GM21381 (cell line): ENCODE measurements around the gene ANKRD9.

Source experiments
- ATAC-seq: cut with Tn5 transposase; IDR thresholded peaks from one replicate; pipeline ENCODE4 v1.9.1; 2021; ENCODE audit warnings: mild to moderate bottlenecking, moderate library complexity; ENCODE audit not compliant: unreplicated experiment

ANKRD9 gene

DNA sequence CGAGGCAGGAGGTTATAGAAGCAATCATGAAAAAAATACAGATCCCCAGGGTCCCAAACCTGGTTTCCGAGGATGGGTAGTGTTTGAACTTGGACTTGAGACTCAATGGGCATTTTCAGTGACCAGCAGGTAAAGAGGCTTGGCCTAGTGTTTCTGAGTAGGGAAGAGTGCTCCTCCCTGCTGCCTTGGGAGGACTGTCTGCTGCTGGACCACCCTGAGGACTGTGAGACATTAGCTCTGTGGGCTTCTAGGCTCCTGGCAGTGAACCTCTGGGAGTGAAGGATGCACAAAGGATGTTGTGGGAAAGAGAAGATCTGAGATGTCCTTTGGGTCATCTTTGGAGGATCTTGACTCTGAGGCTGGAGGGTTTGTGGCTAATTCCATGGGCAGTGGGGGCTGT, 30.5 kb downstream of the ANKRD9 start:
- no peak for ATAC-seq

DNA sequence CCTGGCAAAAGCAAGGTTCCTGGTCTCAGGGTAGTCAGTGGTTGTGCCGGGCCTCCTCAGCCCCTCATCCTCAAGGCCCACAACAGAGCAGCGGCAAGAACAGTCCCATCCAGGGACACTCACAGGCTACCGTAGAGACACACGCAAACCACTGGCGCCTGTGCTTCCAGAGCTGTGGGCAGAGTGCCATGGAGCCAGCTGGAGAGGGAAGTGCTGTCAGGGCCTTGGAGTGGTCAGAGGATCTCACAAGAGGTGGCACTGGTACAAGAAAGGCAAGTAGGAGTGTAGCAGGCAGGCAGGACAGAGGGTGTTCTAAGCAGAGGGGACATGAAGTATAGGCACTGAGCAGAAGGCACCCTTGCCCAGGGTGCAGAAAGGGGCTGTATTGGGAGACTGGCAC, 34.6 kb downstream of the ANKRD9 start:
- no peak for ATAC-seq

DNA sequence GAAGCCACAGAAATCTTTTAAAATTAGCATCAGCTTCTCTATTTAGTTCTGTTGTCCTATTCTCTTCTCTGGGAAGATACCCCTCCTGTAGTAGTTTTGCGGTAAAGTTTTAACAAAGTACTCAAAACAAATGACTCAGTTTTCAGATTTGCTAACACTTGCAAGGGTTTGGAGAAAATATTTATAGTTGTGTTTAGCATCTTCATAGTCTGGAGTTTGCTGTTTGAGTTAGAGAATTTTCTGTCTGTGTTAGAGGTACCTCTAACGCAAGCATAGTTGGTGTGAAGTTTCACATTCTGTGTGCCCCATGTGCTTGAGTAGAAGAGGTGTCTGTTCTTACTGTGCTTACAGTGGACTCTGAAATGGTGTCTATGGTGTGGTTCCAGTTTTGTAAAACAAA, 36.0 kb downstream of the ANKRD9 start:
- ATAC-seq = no peak

DNA sequence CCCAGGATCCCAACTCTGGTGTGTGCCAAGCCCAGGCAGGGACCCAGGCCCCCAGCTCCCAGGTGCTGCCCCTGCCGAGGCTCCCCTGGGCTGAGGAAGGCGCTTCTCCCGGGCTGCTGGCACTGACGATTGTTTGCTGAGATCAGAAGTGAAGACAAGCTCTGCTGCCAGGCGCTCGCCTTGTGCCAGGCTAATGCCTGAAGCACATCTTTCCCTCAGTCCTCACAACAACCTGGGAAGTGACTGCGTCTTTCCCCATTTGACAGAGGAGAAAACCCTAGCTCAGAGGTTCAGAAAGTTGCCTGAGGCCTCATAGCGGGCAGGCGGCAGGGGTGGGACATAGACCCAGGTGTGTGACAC, 36.8 kb downstream of the ANKRD9 start:
- no peak for ATAC-seq

DNA sequence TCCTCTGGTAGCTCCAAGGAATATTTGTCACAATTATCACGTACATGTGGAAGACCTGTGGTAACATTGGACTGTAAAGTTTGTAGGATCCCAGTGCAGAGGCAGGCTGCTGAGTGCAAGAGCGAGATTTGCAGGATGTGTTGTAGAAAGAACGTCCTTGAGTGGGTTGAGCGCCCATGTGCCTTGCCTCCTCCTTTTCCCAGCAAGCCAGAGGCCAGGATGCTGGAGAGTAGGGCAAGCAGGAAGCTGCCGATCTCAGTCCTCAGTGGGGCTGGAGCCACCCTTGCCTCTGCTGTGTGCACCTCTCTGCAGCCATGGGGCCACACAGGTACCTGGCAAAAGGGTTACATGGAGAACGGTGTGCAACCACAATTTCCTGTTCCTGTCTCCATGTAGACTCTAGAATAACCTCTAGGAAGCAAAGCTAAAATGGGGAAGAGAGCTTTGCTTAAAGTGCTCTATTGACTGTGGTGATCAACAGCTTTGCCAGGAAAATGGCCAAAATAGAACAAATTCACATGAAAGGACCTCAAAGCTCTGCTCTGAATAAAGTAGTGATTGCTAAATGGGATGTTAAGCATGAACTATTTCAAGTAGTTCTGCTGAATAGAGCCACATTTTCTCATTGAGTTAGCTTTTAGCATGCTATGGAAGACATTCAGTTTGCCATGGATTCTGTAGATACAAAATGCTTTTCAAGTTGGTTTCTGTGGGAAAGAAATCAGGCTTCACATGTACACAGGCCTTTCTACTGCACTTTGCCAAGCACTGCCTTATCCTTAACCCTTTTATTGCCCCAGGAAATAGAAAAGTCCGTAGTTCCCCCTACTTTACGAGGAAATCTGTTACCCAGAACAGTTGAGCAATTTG, 37.4 kb downstream of the ANKRD9 start:
- no peak for ATAC-seq

DNA sequence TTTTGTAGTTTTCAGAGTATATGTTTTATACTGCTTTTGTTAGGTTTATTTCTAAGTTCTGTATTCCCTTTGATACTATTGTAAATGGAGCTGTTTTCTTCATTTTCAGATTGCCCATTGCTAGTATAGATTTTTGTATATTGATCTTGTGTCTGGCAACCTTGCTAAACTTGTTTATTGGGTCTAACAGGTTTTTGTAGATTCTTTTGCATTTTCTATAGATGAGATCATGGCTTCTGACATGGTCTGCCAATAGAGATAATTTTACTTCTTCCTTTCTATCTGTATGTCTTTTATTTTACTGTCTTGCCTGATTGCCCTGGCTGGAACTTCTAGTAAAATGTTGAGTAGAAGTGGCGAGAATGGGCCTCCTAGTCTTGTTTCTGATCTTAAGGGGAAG, 40.3 kb downstream of the ANKRD9 start:
- ATAC-seq = no peak

DNA sequence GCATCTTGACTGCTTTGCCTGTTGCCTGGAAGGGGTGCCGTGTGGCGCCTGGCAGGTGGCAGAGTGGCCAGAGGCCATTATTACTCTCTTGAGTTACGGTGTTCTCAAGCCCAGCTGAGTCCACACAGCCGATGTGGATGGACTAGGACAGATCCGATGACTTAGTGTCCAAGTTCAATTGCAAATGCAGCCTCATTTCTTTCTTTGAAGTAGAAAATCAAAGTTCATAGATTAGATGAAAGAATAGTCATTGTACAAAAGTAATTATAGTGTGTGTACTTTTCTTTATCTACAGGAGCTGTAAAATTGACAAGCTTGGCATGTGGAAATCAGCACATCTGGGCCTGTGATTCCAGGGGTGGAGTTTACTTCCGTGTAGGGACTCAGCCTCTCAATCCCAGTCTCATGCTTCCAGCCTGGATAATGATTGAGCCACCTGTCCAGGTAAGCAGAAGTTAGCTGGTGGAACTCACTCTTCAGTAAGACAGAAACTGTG, 44.7 kb downstream of the ANKRD9 start:
- ATAC-seq = no peak

DNA sequence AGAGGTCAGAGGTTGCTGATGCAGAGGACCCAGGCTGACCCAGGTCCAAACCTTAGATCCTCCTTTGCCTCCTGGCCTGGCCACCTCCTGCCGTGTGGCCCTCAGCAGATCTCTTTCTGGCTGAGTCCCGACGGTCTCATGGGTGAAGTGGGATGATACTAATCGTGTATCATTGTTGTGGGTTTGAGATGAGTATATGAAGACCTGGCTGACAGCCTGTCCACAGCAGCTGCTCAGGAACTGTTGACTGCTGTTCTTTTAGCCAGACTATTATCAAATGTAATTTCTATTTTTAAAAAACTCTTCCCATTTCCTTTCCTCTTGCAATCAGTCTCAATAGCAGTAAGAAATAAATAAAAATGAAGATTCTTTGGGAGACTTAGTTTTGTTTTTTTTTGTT, 45.6 kb downstream of the ANKRD9 start:
- ATAC-seq = no peak

DNA sequence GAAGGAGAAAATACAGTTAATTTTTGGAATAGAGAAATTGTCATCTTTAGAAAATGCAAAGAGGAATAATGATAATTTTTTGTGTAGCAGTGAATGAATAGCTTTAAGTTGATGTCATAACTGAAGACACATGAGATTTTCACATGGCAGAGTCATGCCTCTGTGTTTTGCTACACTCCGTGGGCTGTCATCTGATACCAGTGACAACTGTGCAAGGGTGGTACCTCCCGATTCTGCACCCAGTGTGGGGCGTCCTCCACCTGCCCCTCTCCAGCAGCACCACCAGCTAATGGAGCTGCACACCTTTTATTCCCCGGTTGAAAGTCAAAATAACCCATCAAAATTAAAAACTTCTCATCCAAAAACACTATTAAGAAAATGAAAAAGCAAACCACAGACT, 47.2 kb downstream of the ANKRD9 start:
- ATAC-seq = no peak

DNA sequence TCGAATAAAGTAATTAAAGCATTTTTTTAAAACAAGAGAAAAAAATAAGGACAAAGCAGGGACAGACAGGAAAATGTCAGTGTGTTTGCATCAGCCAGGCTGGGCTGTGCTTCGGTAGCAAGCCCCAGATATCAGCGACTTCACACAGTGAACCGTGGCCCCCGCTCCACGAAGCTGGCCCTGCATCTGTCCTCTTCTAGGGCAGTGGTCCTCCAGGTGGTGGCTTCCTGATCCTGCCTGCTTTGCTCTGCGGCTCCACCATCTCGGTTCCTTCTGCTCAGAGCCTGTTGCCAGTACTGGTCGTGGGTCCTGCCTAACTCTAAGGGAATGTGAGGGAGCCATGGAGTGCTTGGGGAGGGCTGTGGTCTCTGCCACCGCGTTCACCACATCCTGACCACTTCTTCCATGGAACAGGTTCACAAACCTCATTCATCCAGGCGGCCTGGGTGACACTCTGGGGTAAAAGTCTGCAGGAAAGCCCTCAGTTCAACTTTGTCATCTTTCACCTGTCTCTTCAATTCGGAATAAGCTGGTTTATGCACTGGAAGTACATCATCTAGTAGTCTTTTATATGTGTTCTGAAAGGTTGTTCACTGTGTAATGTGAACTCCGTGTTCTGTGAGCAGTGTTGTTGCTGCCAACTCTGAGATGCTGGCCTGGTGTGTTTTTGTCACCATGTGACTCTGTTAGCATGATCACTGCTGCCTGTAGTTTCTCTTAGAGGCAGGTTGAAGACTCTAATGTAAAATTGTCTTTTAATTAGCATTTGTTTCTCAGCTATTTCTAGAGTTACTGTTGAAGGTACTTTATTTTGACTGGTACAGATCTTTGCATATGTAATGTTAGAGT, 47.9 kb downstream of the ANKRD9 start:
- no peak for ATAC-seq

DNA sequence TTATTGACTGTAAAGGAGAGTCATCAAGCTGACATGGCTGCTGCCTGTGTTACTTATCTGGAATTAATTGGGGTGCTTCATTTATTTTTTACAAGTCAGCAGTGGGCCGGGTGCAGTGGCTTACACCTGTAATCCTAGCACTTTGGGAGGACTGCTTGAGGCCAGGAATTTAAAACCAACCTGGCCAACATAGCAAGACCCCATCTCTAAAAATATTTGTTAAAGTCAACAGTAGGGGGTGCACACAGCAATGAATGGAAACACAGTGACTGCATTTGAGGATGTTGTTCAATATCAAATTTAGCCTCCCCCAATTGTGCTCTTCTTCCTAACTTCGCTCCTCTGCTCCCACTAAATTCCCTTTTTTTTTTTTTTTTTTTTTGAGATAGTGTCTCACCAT, 52.1 kb downstream of the ANKRD9 start:
- no peak for ATAC-seq

DNA sequence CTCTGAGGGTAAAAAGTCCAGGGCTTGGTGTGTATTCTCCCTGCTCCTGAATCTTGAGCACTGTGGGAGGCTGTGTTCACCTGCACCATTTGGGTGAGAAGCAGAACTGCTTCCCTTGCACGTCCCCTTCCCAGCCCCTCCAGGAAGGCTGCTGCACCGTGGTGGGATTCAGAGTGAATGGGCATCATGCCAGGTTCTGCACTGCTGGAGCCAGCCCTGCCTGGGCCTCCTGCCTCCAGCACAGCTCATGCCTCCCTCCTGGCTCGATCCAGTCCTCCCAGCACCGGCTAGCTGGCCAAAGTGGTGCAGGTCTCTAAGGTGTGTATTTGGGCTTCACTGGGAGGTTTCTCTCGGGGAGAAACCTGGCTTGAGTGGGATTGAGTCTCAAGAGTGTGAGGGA, 54.9 kb downstream of the ANKRD9 start:
- no peak for ATAC-seq

DNA sequence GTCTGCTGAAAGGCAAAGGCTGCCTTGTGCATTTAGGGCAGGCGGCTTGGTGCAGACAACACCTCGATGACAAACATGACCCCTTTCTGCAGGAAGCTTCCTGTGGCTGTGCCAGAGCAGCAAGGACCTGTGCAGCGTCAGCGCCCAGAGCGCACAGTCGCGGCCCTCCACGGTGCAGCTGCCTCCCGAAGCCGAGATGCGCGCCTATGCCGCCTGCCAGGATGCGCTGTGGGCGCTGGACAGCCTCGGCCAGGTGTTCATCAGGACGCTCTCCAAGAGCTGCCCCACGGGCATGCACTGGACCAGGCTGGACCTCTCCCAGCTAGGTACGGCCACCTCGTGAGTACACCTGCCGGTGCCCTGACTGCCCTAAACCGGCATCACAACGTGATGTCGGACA, 57.3 kb downstream of the ANKRD9 start:
- no peak for ATAC-seq
